Activated T-helper 17 cell treated with anti-CD3 and anti-CD28 coated beads, Interleukin-2, amount 50 U/mL, for 72 hours (primary cell): ENCODE results near the gene TMEM235. TPM values are rescaled to one million over a fixed set of nuclear protein-coding genes. Genes with fewer than 3 reads are reported as not detected.
"Not testable (repeated sequence)": the region's sequence is repeated elsewhere in the genome, so short reads cannot be mapped to it uniquely, and the experiment has no call there.

Experiments
- ATAC-seq: fragments of 150-1000 bp; cut with Tn5 transposase; replicated peaks from 2 replicates; pipeline ENCODE4 v1.10.0; 2021; ENCODE audit warnings: mild to moderate bottlenecking, moderate library complexity
- H3K27ac Mint-ChIP-seq: one replicate; pipeline ENCODE4 v1.8.0; 2022; ENCODE audit warnings: mixed read lengths
- H3K27me3 Mint-ChIP-seq: one replicate; pipeline ENCODE4 v1.8.0; 2022; ENCODE audit warnings: mixed read lengths
- H3K36me3 Mint-ChIP-seq: one replicate; pipeline ENCODE4 v1.8.0; 2022; ENCODE audit warnings: low read depth, mild to moderate bottlenecking, mixed read lengths
- H3K4me1 Mint-ChIP-seq: one replicate; pipeline ENCODE4 v1.8.0; 2022; ENCODE audit warnings: mixed read lengths
- H3K4me3 Mint-ChIP-seq: one replicate; pipeline ENCODE4 v1.8.0; 2022; ENCODE audit warnings: mild to moderate bottlenecking, mixed read lengths
- H3K9me3 Mint-ChIP-seq: one replicate; pipeline ENCODE4 v1.8.0; 2022; ENCODE audit warnings: mixed read lengths
- total RNA-seq, 2 donors: library from RNA; stranded (reverse); gene quantifications; one replicate each; pipeline ENCODE4 v1.2.3, GENCODE V29; 2022

Gene TMEM235
- total RNA-seq, 2 donors from 2014 or later: not detected

DNA sequence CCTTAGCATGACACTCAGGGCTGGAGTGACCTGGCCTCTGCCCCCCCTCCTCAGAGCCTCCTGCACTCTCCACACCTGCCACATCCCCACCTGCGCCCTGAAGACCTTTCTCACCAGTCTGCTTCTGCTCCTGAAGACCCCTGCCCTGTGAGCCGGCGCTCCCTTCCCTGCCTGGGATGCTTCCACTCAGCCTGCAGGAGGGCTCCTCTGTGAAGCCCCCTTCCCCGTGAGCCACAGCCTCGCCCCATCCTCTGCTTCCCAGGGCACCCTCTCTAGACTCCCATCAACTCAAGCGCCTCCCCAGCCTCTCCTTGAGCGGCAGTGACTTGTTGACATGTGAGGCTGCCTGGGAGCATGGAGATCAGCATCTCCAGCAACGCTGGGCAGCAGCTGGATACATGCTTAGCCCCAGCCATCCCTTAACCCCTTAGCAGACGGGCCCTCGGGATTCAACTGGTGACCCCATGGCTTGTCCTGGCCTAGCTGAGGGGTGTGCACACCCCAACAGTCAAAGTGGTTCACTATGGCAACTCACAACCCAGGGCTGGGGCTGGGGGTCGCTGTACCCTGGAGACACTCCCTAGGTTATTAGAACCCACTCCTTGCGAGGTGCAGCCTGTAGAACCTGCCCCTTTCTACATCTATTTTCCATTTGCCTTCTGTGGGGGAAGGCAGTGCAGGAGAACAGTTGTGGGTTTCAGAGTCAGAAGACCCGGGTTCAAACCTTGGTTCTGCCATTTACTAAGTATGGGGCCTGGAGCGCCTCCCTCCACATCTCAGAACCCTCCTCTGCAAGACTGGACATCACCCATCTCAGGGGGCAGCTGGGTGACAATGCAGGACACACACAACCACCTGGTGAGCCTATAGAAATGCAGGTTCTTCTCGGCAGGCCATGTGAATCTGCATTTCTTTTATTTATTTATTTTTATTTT, 21.5 kb downstream of the TMEM235 start:
- peaks cover 27% of the 10 kb centered on the region for H3K4me1 Mint-ChIP-seq
- H3K27me3 Mint-ChIP-seq: no peaks in the 10 kb centered on the region
- ATAC-seq: no peak
- H3K27ac Mint-ChIP-seq: peak overlapping the region; percentile 52
- H3K36me3 Mint-ChIP-seq: no peaks in the 10 kb centered on the region
- peak overlapping the region; percentile 69 for H3K4me3 Mint-ChIP-seq
- no peaks in the 10 kb centered on the region for H3K9me3 Mint-ChIP-seq

GRCh38 chr17:78253636-78253945, 22.2 kb downstream of the TMEM235 start:
- H3K4me3 Mint-ChIP-seq: peak overlapping the region; percentile 69
- H3K36me3 Mint-ChIP-seq, ATAC-seq, H3K9me3 Mint-ChIP-seq, H3K27me3 Mint-ChIP-seq, H3K27ac Mint-ChIP-seq: not testable (repeated sequence)
- H3K4me1 Mint-ChIP-seq: peaks cover 31% of the 10 kb centered on the region

GRCh38 chr17:78253946-78254672, 22.7 kb downstream of the TMEM235 start:
- Mint-ChIP-seq H3K9me3 (no peaks in the 10 kb centered on the region), H3K4me3 (peak overlapping the region; percentile 69), H3K27me3 (no peaks in the 10 kb centered on the region), H3K4me1 (peaks cover 31% of the 10 kb centered on the region), H3K36me3 (no peaks in the 10 kb centered on the region), H3K27ac (no peak overlapping the region)
- ATAC-seq: peak; percentile 78

- Mint-ChIP-seq H3K27me3 (no peaks in the 10 kb centered on the region), H3K27ac (no peak overlapping the region), H3K4me1 (peaks cover 37% of the 10 kb centered on the region), H3K9me3 (no peaks in the 10 kb centered on the region), H3K36me3 (no peaks in the 10 kb centered on the region), H3K4me3 (peak overlapping the region; percentile 69)
- no peak for ATAC-seq
Measured at GRCh38 chr17:78255029-78255656, 23.7 kb downstream of the TMEM235 start.

- peaks cover 37% of the 10 kb centered on the region for H3K4me1 Mint-ChIP-seq
- no peaks in the 10 kb centered on the region for H3K27me3 Mint-ChIP-seq
- no peaks in the 10 kb centered on the region for H3K36me3 Mint-ChIP-seq
- H3K9me3 Mint-ChIP-seq: no peaks in the 10 kb centered on the region
- H3K4me3 Mint-ChIP-seq: no peak overlapping the region
- ATAC-seq: no peak
- no peak overlapping the region for H3K27ac Mint-ChIP-seq
Measured at GRCh38 chr17:78255953-78256706, 24.7 kb downstream of the TMEM235 start.

GRCh38 chr17:78256707-78257591, 25.5 kb downstream of the TMEM235 start:
- Mint-ChIP-seq H3K4me3 (no peak overlapping the region), H3K27me3 (no peaks in the 10 kb centered on the region), H3K27ac (no peak overlapping the region), H3K4me1 (peaks cover 32% of the 10 kb centered on the region), H3K9me3 (no peaks in the 10 kb centered on the region), H3K36me3 (no peaks in the 10 kb centered on the region)
- no peak for ATAC-seq

- peak; percentile 10 for ATAC-seq
- Mint-ChIP-seq H3K36me3 (no peaks in the 10 kb centered on the region), H3K4me3 (peak overlapping the region; percentile 74), H3K9me3 (no peaks in the 10 kb centered on the region), H3K4me1 (peaks cover 25% of the 10 kb centered on the region), H3K27me3 (no peaks in the 10 kb centered on the region), H3K27ac (peak overlapping the region; percentile 81)
Measured at GRCh38 chr17:78257810-78258322, 26.4 kb downstream of the TMEM235 start.

DNA sequence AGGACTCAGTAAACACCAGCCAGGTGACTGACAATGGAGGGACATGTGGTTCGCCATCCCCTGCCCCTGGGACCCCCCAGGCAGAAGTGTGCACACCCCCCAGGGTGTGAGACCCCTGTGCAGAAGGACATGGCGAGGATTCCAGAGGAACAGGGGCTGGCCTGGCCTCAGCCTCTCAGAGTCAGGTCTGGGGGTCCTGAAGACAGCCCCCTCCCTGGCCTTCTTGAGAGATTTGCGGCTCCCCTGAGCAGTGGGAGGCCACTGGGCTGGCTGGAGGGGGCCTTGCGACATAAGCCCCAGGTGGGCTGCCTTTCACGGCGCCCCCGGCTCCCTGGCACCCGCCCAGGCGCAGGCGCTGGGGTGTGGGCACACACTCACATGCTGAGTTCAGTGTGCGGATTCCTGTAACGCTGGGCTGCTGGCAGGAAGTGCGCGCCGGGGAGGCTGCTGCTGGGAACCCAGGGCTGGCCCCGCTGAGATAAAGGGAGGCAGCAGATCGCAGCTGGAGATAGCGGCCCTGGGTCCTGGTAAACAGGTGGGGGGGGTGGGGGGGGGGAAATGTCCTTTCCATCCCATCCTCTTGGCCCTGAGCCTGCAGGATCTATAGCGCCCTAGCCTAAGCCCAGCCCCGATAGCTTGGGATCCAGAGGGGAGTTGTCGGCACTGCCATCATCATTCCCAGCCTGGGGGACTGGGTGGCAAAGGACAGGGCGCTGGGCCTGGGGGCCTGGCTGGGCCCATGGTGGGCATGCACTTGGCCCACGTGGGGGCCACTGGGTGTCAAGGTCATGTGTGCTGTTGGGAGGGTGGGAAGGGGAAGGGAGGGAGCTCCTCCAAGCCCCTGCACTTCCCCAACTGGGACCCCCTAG, 27.1 kb downstream of the TMEM235 start:
- Mint-ChIP-seq H3K9me3 (no peaks in the 10 kb centered on the region), H3K27me3 (no peaks in the 10 kb centered on the region), H3K36me3 (no peaks in the 10 kb centered on the region), H3K27ac (peak overlapping the region; percentile 81), H3K4me1 (peaks cover 23% of the 10 kb centered on the region), H3K4me3 (peak overlapping the region; percentile 74)
- peak; percentile 75 for ATAC-seq

DNA sequence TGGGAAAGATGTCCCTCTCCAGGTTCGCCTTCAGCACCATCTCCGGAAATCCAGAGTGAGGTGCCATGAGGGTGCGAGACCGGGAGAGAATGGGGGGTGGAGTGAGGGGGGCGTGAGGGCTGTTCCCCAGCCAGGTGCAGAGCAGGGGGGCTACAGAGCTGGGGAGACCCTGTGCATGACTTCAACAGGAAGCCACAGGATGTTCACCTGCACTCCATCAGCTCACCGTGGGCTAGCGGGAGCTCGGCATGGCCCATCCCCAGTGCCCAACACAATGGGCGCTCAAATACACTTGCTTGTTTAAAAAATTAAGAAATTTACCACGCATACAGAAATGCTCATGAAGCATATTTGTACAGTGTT, 27.7 kb downstream of the TMEM235 start:
- Mint-ChIP-seq H3K27ac (peak overlapping the region; percentile 84), H3K27me3 (no peaks in the 10 kb centered on the region), H3K36me3 (no peaks in the 10 kb centered on the region), H3K4me1 (peaks cover 23% of the 10 kb centered on the region), H3K9me3 (no peaks in the 10 kb centered on the region), H3K4me3 (peak overlapping the region; percentile 74)
- ATAC-seq: no peak

- peak overlapping the region; percentile 50 for H3K4me3 Mint-ChIP-seq
- H3K9me3 Mint-ChIP-seq: no peaks in the 10 kb centered on the region
- peak overlapping the region; percentile 88 for H3K27ac Mint-ChIP-seq
- H3K36me3 Mint-ChIP-seq: no peaks in the 10 kb centered on the region
- ATAC-seq: peak; percentile 30
- no peaks in the 10 kb centered on the region for H3K27me3 Mint-ChIP-seq
- H3K4me1 Mint-ChIP-seq: peaks cover 13% of the 10 kb centered on the region
Measured at GRCh38 chr17:78263063-78263735, 31.8 kb downstream of the TMEM235 start.

GRCh38 chr17:78263736-78264340, 32.4 kb downstream of the TMEM235 start:
- no peaks in the 10 kb centered on the region for H3K36me3 Mint-ChIP-seq
- H3K9me3 Mint-ChIP-seq: no peaks in the 10 kb centered on the region
- ATAC-seq: no peak
- peaks cover 11% of the 10 kb centered on the region for H3K4me1 Mint-ChIP-seq
- H3K27me3 Mint-ChIP-seq: no peaks in the 10 kb centered on the region
- H3K27ac Mint-ChIP-seq: peak overlapping the region; percentile 62
- H3K4me3 Mint-ChIP-seq: no peak overlapping the region

DNA sequence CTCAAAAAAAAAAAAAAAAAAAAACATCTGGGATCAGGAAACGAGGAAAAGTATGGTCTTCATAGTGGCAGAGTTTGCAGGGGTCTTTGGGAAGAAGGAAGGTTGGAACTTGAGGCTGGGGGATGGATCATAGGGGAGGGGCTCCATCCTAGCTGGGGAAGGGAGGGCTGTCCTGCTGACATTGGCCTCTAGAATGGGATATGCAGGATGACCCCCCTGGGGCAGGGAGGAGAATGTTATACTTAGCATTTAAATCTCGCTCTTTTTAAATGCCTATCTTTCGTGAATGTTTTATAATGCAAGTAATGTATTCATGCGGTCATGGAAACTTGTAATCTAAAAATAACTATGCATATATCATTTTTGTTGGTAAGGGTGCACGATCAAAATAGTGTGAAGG, 33.2 kb downstream of the TMEM235 start:
- Mint-ChIP-seq H3K27ac (peak overlapping the region; percentile 62), H3K4me1 (peaks cover 9% of the 10 kb centered on the region), H3K4me3 (no peak overlapping the region), H3K27me3 (no peaks in the 10 kb centered on the region), H3K9me3 (no peaks in the 10 kb centered on the region), H3K36me3 (no peaks in the 10 kb centered on the region)
- ATAC-seq: no peak
